Liver (tissue), 9 donors: ENCODE results near the gene MBOAT1. TPM values are rescaled to one million over a fixed set of nuclear protein-coding genes. Genes with fewer than 3 reads are reported as not detected.

Experiments
- DNase-seq: peaks from one replicate; pipeline ENCODE4 v3.0.0-alpha.2; 2017; ENCODE audit warnings: low spot score
- H3K27ac ChIP-seq, 2 donors: one replicate each; pipeline ENCODE4 v1.7.0; 2013; ENCODE audit warnings: inconsistent platforms in 2 of 2, low read length in 2 of 2, control low read depth in 1 of 2, low read depth in 1 of 2, mild to moderate bottlenecking in 1 of 2
- H3K27me3 ChIP-seq, 4 donors: one replicate each; pipeline versions ENCODE4 v1.6.1 to v1.7.0; 2013; ENCODE audit warnings: low read length in 3 of 4, inconsistent platforms in 1 of 4, mild to moderate bottlenecking in 1 of 4, moderate library complexity in 1 of 4; ENCODE audit not compliant: control insufficient read depth in 4 of 4, insufficient read depth in 4 of 4
- H3K36me3 ChIP-seq, 4 donors: one replicate each; pipeline versions ENCODE4 v1.6.1 to v1.7.0; 2013; ENCODE audit warnings: low read length in 3 of 4, mild to moderate bottlenecking in 3 of 4, low read depth in 1 of 4, moderate library complexity in 1 of 4; ENCODE audit not compliant: control insufficient read depth in 4 of 4, insufficient read depth in 3 of 4
- H3K4me1 ChIP-seq, 4 donors: one replicate each; pipeline versions ENCODE4 v1.6.1 to v1.7.0; 2013; ENCODE audit warnings: low read length in 3 of 4, mild to moderate bottlenecking in 3 of 4, moderate library complexity in 1 of 4; ENCODE audit not compliant: control insufficient read depth in 4 of 4, insufficient read depth in 4 of 4
- H3K4me3 ChIP-seq, 3 donors: one replicate each; pipeline versions ENCODE4 v1.6.1 to v1.7.0; 2013; ENCODE audit warnings: low read length in 3 of 3, control low read depth in 1 of 3, low read depth in 1 of 3, mild to moderate bottlenecking in 1 of 3
- H3K9ac ChIP-seq, 2 donors: one replicate each; pipeline ENCODE4 v1.7.0; 2013; ENCODE audit warnings: low read length in 2 of 2, mild to moderate bottlenecking in 2 of 2, moderate library complexity in 2 of 2, control low read depth in 1 of 2, low read depth in 1 of 2
- H3K9me3 ChIP-seq, 4 donors: one replicate each; pipeline versions ENCODE4 v1.6.1 to v1.7.0; 2013; ENCODE audit warnings: low read length in 3 of 4; ENCODE audit not compliant: control insufficient read depth in 4 of 4
- ATF3 ChIP-seq: IDR thresholded peaks from 2 replicates; pipeline ENCODE4 v1.6.1; 2016; ENCODE audit warnings: antibody characterized with exemption
- CTCF ChIP-seq: fragments of 150-350 bp; IDR thresholded peaks from 2 replicates; pipeline ENCODE4 v1.5.1; 2017; ENCODE audit warnings: improper control_type of control experiment, low read depth, low read length; ENCODE audit not compliant: missing input control
- EGR1 ChIP-seq, 2 donors: IDR thresholded peaks; 2 replicates each; pipeline ENCODE4 v1.6.1; 2016 to 2018; ENCODE audit warnings: antibody characterized with exemption in 2 of 2, low read depth in 2 of 2
- FOXA1 ChIP-seq: IDR thresholded peaks from 2 replicates; pipeline ENCODE4 v1.6.1; 2016; ENCODE audit warnings: antibody characterized with exemption
- FOXA2 ChIP-seq: IDR thresholded peaks from 2 replicates; pipeline ENCODE4 v1.6.1; 2016; ENCODE audit warnings: antibody characterized with exemption
- GABPA ChIP-seq, 2 donors: IDR thresholded peaks in 1 of 2; conservative IDR thresholded peaks in 1 of 2; 2 replicates each; pipeline ENCODE4 v1.6.1; 2016; ENCODE audit warnings: antibody characterized with exemption in 2 of 2, mild to moderate bottlenecking in 1 of 2, moderate library complexity in 1 of 2
- HNF4G ChIP-seq: IDR thresholded peaks from 2 replicates; pipeline ENCODE4 v1.6.1; 2016; ENCODE audit warnings: antibody characterized with exemption
- MAX ChIP-seq: IDR thresholded peaks from 2 replicates; pipeline ENCODE4 v1.6.1; 2016; ENCODE audit warnings: antibody characterized with exemption
- NR2F2 ChIP-seq: IDR thresholded peaks from 2 replicates; pipeline ENCODE4 v1.6.1; 2016; ENCODE audit warnings: antibody characterized with exemption
- REST ChIP-seq: IDR thresholded peaks from 2 replicates; pipeline ENCODE4 v1.6.1; 2016; ENCODE audit warnings: antibody characterized with exemption, mild to moderate bottlenecking
- RXRA ChIP-seq, 2 donors: IDR thresholded peaks; 2 replicates each; pipeline ENCODE4 v1.6.1; 2017 to 2018; ENCODE audit warnings: antibody characterized with exemption in 2 of 2, mild to moderate bottlenecking in 1 of 2
- SP1 ChIP-seq: IDR thresholded peaks from 2 replicates; pipeline ENCODE4 v1.6.1; 2018; ENCODE audit warnings: antibody characterized with exemption, mild to moderate bottlenecking
- TAF1 ChIP-seq: conservative IDR thresholded peaks from 2 replicates; pipeline ENCODE4 v1.6.1; 2016; ENCODE audit warnings: antibody characterized with exemption, mild to moderate bottlenecking
- YY1 ChIP-seq: IDR thresholded peaks from 2 replicates; pipeline ENCODE4 v1.6.1; 2016; ENCODE audit warnings: antibody characterized with exemption, mild to moderate bottlenecking
- ZBTB33 ChIP-seq: IDR thresholded peaks from 2 replicates; pipeline ENCODE4 v1.6.1; 2016; ENCODE audit warnings: antibody characterized with exemption
- whole genome bisulfite sequencing: extraction: QIAGEN DNeasy Blood & Tissue Kit; methylation state at CpG from one replicate; pipeline ENCODE4 v1.1.7; 2013; 5-methylcytosine and 5-hydroxymethylcytosine counted together
- polyA plus RNA-seq, 2 donors: library from polyadenylated mRNA; stranded (reverse) in 1 of 2; unstranded in 1 of 2; fragments of 200-250 nt in 1 of 2; fragments of >200 nt in 1 of 2; fragmentation: Nextera tagmentation in 1 of 2; extraction: Ambion mirVana in 1 of 2; gene quantifications; one replicate each; pipeline versions ENCODE4 v1.2.1 to v1.2.3, GENCODE V29; 2013 to 2015
- total RNA-seq, 2 donors: library from RNA; depleted of rRNA; stranded (reverse); fragments of >200 nt; gene quantifications; one replicate each; pipeline ENCODE4 v1.2.3, GENCODE V29; 2014
- donor health status: healthy.
- donor health status: healthy.
- donor health status: healthy.
- donor health status: healthy.
- donor health status: healthy.

MBOAT1 gene
- total and polyA plus RNA-seq, 4 donors: 1.2 to 9.3 (median 3.3) TPM

GRCh38 chr6:20221421-20221820, 9.2 kb upstream of the MBOAT1 start:
- no peak overlapping the region for H3K9ac ChIP-seq
- no peak overlapping the region for H3K4me3 ChIP-seq
- no peak for DNase-seq
- H3K27me3 ChIP-seq: no peaks in the 10 kb centered on the region
- no peaks in the 10 kb centered on the region for H3K4me1 ChIP-seq
- H3K9me3 ChIP-seq: no peaks in the 10 kb centered on the region
- TF ChIP-seq ZBTB33 (no peak), NR2F2 (no peak), YY1 (no peak), FOXA2 (no peak)
- no peak overlapping the region for H3K27ac ChIP-seq
- WGBS: 63% methylated on average over 3 of the region's 3 CpGs
- no peaks in the 10 kb centered on the region for H3K36me3 ChIP-seq

- Histone ChIP-seq H3K36me3 (no peaks in the 10 kb centered on the region), H3K27ac (no peak overlapping the region), H3K27me3 (no peaks in the 10 kb centered on the region), H3K4me3 (no peak overlapping the region), H3K9me3 (no peaks in the 10 kb centered on the region), H3K9ac (no peak overlapping the region), H3K4me1 (no peaks in the 10 kb centered on the region)
- 82% methylated on average over 3 of the region's 3 CpGs for WGBS
- TF ChIP-seq RXRA (IDR thresholded peaks at IDR 0.05) (no peak), MAX (no peak), FOXA1 (no peak), ZBTB33 (no peak), GABPA (IDR thresholded peaks at IDR 0.05 in 1 of 2, conservative IDR thresholded peaks at IDR 0.05 in 1 of 2) (no peak), HNF4G (no peak), YY1 (no peak), REST (no peak), SP1 (no peak), ATF3 (no peak), CTCF (no peak), FOXA2 (no peak), EGR1 (IDR thresholded peaks at IDR 0.05; ENCODE audit: low read depth in 2 of 2) (no peak), TAF1 (no peak)
- DNase-seq: no peak
Observed at GRCh38 chr6:20220359-20220758, 8.1 kb upstream of the MBOAT1 start.
